ENCODE results near the gene MIER2. TPM values are rescaled to one million over a fixed set of nuclear protein-coding genes. Genes with fewer than 3 reads are reported as not detected.

MIER2 gene
- total RNA-seq, 1 donor from 2014 or later: 50.5 TPM

DNA sequence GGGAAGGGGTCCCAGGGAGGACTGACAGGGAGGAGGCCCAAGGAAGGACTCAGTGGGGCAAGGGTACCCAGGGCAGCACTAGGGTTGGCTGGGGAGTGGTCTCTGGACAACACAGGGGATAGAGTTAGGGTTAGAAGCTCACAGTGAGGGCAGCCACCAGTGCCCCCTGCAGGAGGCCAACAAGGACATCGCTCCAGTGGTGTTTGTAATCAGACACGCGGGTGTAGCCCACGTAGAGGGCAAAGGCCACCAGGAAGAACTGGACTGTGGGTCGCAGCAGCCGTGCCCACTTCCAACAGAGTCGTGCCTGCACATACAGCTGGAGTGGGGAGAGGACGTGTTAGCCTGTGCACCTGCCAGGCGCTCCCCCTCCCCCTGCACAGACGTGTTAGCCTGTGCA is 62.6 kb downstream of the MIER2 start:
- no peaks in the 10 kb centered on the region for H3K9me3 Mint-ChIP-seq
- DNase-seq (ENCODE audit: low spot score in 2 of 2, unreplicated experiment in 2 of 2): no peak
- TF ChIP-seq, protein P1, sequence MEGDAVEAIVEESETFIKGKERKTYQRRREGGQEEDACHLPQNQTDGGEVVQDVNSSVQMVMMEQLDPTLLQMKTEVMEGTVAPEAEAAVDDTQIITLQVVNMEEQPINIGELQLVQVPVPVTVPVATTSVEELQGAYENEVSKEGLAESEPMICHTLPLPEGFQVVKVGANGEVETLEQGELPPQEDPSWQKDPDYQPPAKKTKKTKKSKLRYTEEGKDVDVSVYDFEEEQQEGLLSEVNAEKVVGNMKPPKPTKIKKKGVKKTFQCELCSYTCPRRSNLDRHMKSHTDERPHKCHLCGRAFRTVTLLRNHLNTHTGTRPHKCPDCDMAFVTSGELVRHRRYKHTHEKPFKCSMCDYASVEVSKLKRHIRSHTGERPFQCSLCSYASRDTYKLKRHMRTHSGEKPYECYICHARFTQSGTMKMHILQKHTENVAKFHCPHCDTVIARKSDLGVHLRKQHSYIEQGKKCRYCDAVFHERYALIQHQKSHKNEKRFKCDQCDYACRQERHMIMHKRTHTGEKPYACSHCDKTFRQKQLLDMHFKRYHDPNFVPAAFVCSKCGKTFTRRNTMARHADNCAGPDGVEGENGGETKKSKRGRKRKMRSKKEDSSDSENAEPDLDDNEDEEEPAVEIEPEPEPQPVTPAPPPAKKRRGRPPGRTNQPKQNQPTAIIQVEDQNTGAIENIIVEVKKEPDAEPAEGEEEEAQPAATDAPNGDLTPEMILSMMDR (IDR thresholded peaks at IDR 0.05; ENCODE audit: unreplicated experiment): no peak

GRCh38 chr19:281156-281853 is 63.3 kb downstream of the MIER2 start:
- TF ChIP-seq, protein P1 (IDR thresholded peaks at IDR 0.05; ENCODE audit: unreplicated experiment): no peak
- H3K36me3 Mint-ChIP-seq: no peaks in the 10 kb centered on the region
- peaks cover 21% of the 10 kb centered on the region for H3K27me3 Mint-ChIP-seq (ENCODE audit: low read depth)
- no peak overlapping the region for H3K27ac Mint-ChIP-seq
- no peaks in the 10 kb centered on the region for H3K9me3 Mint-ChIP-seq
- H3K4me3 Mint-ChIP-seq: no peak overlapping the region
- H3K4me1 Mint-ChIP-seq: no peaks in the 10 kb centered on the region
- DNase-seq (ENCODE audit: low spot score in 2 of 2, unreplicated experiment in 2 of 2): no peak

More for the DNA sequence above, 62.6 kb downstream of the MIER2 start:
- Mint-ChIP-seq H3K4me3 (no peak overlapping the region), H3K4me1 (no peaks in the 10 kb centered on the region), H3K27me3 (ENCODE audit: low read depth) (peaks cover 20% of the 10 kb centered on the region), H3K36me3 (no peaks in the 10 kb centered on the region), H3K27ac (no peak overlapping the region)

DNA sequence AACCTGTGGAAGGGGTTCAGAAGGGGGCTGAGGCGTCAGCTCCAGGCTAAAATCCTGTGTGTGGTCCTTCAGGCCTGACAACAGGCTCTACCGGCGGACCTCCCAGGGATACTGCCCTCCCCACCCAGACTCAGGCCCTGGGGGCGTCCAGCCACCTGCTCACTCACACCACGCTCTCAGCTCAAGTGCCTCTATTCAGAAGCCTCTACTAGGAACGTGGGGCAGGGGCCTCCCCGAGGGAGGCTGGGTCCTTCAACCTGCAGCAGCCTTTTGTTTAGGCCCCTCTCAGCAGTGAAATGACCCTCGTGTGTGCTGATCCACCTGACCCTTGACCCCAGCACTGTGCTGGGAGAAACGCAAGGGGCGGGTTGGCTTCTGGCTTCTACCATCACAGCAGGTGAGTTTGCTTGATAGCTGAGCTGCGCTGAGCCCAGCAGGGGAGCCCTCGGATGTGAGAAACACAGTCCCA is 64.0 kb downstream of the MIER2 start:
- Mint-ChIP-seq H3K27me3 (ENCODE audit: low read depth) (peaks cover 27% of the 10 kb centered on the region), H3K4me1 (no peaks in the 10 kb centered on the region), H3K36me3 (no peaks in the 10 kb centered on the region), H3K27ac (no peak overlapping the region), H3K4me3 (no peak overlapping the region), H3K9me3 (no peaks in the 10 kb centered on the region)
- TF ChIP-seq, protein P1 (IDR thresholded peaks at IDR 0.05; ENCODE audit: unreplicated experiment): no peak
- DNase-seq (ENCODE audit: low spot score in 2 of 2, unreplicated experiment in 2 of 2): no peak

DNA sequence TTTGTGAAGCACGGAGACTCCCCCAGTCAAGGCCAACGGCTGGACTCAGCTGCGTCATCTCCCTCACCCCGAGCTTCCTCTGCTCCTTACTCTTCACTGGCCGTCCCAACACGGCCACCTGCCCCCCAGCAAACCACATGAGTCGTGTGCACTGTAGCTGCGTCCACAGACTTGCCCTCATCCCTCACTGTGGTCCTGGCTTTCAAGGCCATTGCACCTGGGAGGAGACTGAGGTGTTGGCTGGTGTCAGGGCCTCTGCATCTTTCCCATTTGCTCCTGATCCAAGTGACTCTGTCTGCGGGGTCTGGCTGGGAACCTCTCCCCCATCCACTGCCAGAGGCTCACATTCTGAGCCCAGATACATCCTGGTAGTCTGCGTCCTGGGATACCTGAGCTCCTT is 64.9 kb downstream of the MIER2 start:
- Mint-ChIP-seq H3K36me3 (no peaks in the 10 kb centered on the region), H3K4me3 (no peak overlapping the region), H3K27me3 (ENCODE audit: low read depth) (peaks cover 35% of the 10 kb centered on the region), H3K9me3 (no peaks in the 10 kb centered on the region), H3K27ac (no peak overlapping the region), H3K4me1 (no peaks in the 10 kb centered on the region)
- DNase-seq (ENCODE audit: low spot score in 2 of 2, unreplicated experiment in 2 of 2): no peak
- TF ChIP-seq, protein P1 (IDR thresholded peaks at IDR 0.05; ENCODE audit: unreplicated experiment): no peak

GRCh38 chr19:279231-279630 is 65.4 kb downstream of the MIER2 start:
- peaks cover 38% of the 10 kb centered on the region for H3K27me3 Mint-ChIP-seq (ENCODE audit: low read depth)
- no peak overlapping the region for H3K4me3 Mint-ChIP-seq
- no peaks in the 10 kb centered on the region for H3K36me3 Mint-ChIP-seq
- no peaks in the 10 kb centered on the region for H3K4me1 Mint-ChIP-seq
- DNase-seq (ENCODE audit: low spot score in 2 of 2, unreplicated experiment in 2 of 2): no peak
- TF ChIP-seq, protein P1 (IDR thresholded peaks at IDR 0.05; ENCODE audit: unreplicated experiment): no peak
- no peaks in the 10 kb centered on the region for H3K9me3 Mint-ChIP-seq
- H3K27ac Mint-ChIP-seq: no peak overlapping the region
